Liver (tissue), 9 donors: ENCODE results near the gene PCNA. TPM values are rescaled to one million over a fixed set of nuclear protein-coding genes. Genes with fewer than 3 reads are reported as not detected.

Experiments used
- DNase-seq: peaks from one replicate; pipeline ENCODE4 v3.0.0-alpha.2; 2017; ENCODE audit warnings: low spot score
- H3K27ac ChIP-seq, 2 donors: one replicate each; pipeline ENCODE4 v1.7.0; 2013; ENCODE audit warnings: inconsistent platforms in 2 of 2, low read length in 2 of 2, control low read depth in 1 of 2, low read depth in 1 of 2, mild to moderate bottlenecking in 1 of 2
- H3K27me3 ChIP-seq, 4 donors: one replicate each; pipeline versions ENCODE4 v1.6.1 to v1.7.0; 2013; ENCODE audit warnings: low read length in 3 of 4, inconsistent platforms in 1 of 4, mild to moderate bottlenecking in 1 of 4, moderate library complexity in 1 of 4; ENCODE audit not compliant: control insufficient read depth in 4 of 4, insufficient read depth in 4 of 4
- H3K36me3 ChIP-seq, 4 donors: one replicate each; pipeline versions ENCODE4 v1.6.1 to v1.7.0; 2013; ENCODE audit warnings: low read length in 3 of 4, mild to moderate bottlenecking in 3 of 4, low read depth in 1 of 4, moderate library complexity in 1 of 4; ENCODE audit not compliant: control insufficient read depth in 4 of 4, insufficient read depth in 3 of 4
- H3K4me1 ChIP-seq, 4 donors: one replicate each; pipeline versions ENCODE4 v1.6.1 to v1.7.0; 2013; ENCODE audit warnings: low read length in 3 of 4, mild to moderate bottlenecking in 3 of 4, moderate library complexity in 1 of 4; ENCODE audit not compliant: control insufficient read depth in 4 of 4, insufficient read depth in 4 of 4
- H3K4me3 ChIP-seq, 3 donors: one replicate each; pipeline versions ENCODE4 v1.6.1 to v1.7.0; 2013; ENCODE audit warnings: low read length in 3 of 3, control low read depth in 1 of 3, low read depth in 1 of 3, mild to moderate bottlenecking in 1 of 3
- H3K9ac ChIP-seq, 2 donors: one replicate each; pipeline ENCODE4 v1.7.0; 2013; ENCODE audit warnings: low read length in 2 of 2, mild to moderate bottlenecking in 2 of 2, moderate library complexity in 2 of 2, control low read depth in 1 of 2, low read depth in 1 of 2
- H3K9me3 ChIP-seq, 4 donors: one replicate each; pipeline versions ENCODE4 v1.6.1 to v1.7.0; 2013; ENCODE audit warnings: low read length in 3 of 4; ENCODE audit not compliant: control insufficient read depth in 4 of 4
- FOXA1 ChIP-seq: IDR thresholded peaks from 2 replicates; pipeline ENCODE4 v1.6.1; 2016; ENCODE audit warnings: antibody characterized with exemption
- GABPA ChIP-seq, 2 donors: IDR thresholded peaks in 1 of 2; conservative IDR thresholded peaks in 1 of 2; 2 replicates each; pipeline ENCODE4 v1.6.1; 2016; ENCODE audit warnings: antibody characterized with exemption in 2 of 2, mild to moderate bottlenecking in 1 of 2, moderate library complexity in 1 of 2
- HNF4A ChIP-seq, 2 donors: conservative IDR thresholded peaks; 2 replicates each; pipeline ENCODE4 v1.6.1; 2016; ENCODE audit warnings: antibody characterized with exemption in 2 of 2, mild to moderate bottlenecking in 2 of 2
- HNF4G ChIP-seq: IDR thresholded peaks from 2 replicates; pipeline ENCODE4 v1.6.1; 2016; ENCODE audit warnings: antibody characterized with exemption
- JUND ChIP-seq, 2 donors: IDR thresholded peaks; 2 replicates each; pipeline ENCODE4 v1.6.1; 2016; ENCODE audit warnings: antibody characterized with exemption in 2 of 2
- NR2F2 ChIP-seq: IDR thresholded peaks from 2 replicates; pipeline ENCODE4 v1.6.1; 2016; ENCODE audit warnings: antibody characterized with exemption
- RAD21 ChIP-seq, 2 donors: IDR thresholded peaks; 2 replicates each; pipeline ENCODE4 v1.6.1; 2016; ENCODE audit warnings: antibody characterized with exemption in 2 of 2, mild to moderate bottlenecking in 2 of 2
- TAF1 ChIP-seq: conservative IDR thresholded peaks from 2 replicates; pipeline ENCODE4 v1.6.1; 2016; ENCODE audit warnings: antibody characterized with exemption, mild to moderate bottlenecking
- YY1 ChIP-seq: IDR thresholded peaks from 2 replicates; pipeline ENCODE4 v1.6.1; 2016; ENCODE audit warnings: antibody characterized with exemption, mild to moderate bottlenecking
- WGBS: extraction: QIAGEN DNeasy Blood & Tissue Kit; methylation state at CpG from one replicate; pipeline ENCODE4 v1.1.7; 2013; 5-methylcytosine and 5-hydroxymethylcytosine counted together
- polyA plus RNA-seq, 2 donors: library from polyadenylated mRNA; stranded (reverse) in 1 of 2; unstranded in 1 of 2; fragments of 200-250 nt in 1 of 2; fragments of >200 nt in 1 of 2; fragmentation: Nextera tagmentation in 1 of 2; extraction: Ambion mirVana in 1 of 2; gene quantifications; one replicate each; pipeline versions ENCODE4 v1.2.1 to v1.2.3, GENCODE V29; 2013 to 2015
- total RNA-seq, 2 donors: library from RNA; depleted of rRNA; stranded (reverse); fragments of >200 nt; gene quantifications; one replicate each; pipeline ENCODE4 v1.2.3, GENCODE V29; 2014
- TF ChIP-seq, protein P1 (sequence below): IDR thresholded peaks from 2 replicates; pipeline ENCODE4 v1.6.1; 2016; ENCODE audit warnings: antibody characterized with exemption, mild to moderate bottlenecking
- donor health status: healthy.
- donor health status: healthy.
- donor health status: healthy.
- donor health status: healthy.
- donor health status: healthy.

Gene PCNA
- total and polyA plus RNA-seq, 4 donors, result 14.1 to 161 (median 23.8) TPM

DNA sequence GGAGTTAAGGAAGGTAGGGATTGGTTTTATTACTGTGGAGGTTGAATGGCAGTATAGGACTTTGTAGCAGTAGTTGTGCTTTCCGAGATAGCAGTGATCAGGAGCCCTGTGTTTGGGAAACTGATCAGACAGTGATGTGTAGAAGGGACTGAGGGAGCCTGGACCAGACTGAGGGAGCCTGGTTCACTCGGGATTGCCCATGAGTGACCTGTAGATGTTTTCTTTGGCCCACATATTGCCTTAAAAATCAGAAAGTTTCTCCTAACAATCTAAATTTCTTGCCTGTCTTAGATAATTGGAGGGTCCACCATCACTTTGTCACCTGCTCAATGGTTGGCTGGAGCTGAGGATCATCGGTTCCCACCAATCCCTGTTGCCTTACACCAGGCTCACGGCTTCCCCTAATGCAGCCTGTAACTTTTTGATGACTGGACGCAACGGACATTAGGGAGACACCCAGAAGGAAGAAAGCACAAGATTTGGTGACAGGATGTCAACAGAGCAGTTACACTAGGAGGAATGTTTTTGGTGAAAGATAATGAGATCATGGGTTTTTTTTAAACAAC lies 8.2 kb upstream of the PCNA start:
- Histone ChIP-seq H3K4me1 (peaks cover 0 to 20% (median 13%) of the 10 kb centered on the region in 4 donors), H3K4me3 (peak overlapping the region; percentile 80 to 95 (median 90)), H3K27ac (peak overlapping the region; percentile 91 to 95), H3K9me3 (no peaks in the 10 kb centered on the region), H3K9ac (peak overlapping the region; percentile 93 to 95), H3K27me3 (no peaks in the 10 kb centered on the region), H3K36me3 (no peaks in the 10 kb centered on the region)
- no peak for DNase-seq
- TF ChIP-seq, protein P1, sequence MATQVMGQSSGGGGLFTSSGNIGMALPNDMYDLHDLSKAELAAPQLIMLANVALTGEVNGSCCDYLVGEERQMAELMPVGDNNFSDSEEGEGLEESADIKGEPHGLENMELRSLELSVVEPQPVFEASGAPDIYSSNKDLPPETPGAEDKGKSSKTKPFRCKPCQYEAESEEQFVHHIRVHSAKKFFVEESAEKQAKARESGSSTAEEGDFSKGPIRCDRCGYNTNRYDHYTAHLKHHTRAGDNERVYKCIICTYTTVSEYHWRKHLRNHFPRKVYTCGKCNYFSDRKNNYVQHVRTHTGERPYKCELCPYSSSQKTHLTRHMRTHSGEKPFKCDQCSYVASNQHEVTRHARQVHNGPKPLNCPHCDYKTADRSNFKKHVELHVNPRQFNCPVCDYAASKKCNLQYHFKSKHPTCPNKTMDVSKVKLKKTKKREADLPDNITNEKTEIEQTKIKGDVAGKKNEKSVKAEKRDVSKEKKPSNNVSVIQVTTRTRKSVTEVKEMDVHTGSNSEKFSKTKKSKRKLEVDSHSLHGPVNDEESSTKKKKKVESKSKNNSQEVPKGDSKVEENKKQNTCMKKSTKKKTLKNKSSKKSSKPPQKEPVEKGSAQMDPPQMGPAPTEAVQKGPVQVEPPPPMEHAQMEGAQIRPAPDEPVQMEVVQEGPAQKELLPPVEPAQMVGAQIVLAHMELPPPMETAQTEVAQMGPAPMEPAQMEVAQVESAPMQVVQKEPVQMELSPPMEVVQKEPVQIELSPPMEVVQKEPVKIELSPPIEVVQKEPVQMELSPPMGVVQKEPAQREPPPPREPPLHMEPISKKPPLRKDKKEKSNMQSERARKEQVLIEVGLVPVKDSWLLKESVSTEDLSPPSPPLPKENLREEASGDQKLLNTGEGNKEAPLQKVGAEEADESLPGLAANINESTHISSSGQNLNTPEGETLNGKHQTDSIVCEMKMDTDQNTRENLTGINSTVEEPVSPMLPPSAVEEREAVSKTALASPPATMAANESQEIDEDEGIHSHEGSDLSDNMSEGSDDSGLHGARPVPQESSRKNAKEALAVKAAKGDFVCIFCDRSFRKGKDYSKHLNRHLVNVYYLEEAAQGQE, result no peak
- TF ChIP-seq HNF4A (conservative IDR thresholded peaks at IDR 0.05) (no peak), NR2F2 (no peak), HNF4G (no peak), FOXA1 (no peak), GABPA (IDR thresholded peaks at IDR 0.05 in 1 of 2, conservative IDR thresholded peaks at IDR 0.05 in 1 of 2) (no peak), RAD21 (IDR thresholded peaks at IDR 0.05) (no peak)
- WGBS, result 41% methylated on average over 6 of the region's 6 CpGs

DNA sequence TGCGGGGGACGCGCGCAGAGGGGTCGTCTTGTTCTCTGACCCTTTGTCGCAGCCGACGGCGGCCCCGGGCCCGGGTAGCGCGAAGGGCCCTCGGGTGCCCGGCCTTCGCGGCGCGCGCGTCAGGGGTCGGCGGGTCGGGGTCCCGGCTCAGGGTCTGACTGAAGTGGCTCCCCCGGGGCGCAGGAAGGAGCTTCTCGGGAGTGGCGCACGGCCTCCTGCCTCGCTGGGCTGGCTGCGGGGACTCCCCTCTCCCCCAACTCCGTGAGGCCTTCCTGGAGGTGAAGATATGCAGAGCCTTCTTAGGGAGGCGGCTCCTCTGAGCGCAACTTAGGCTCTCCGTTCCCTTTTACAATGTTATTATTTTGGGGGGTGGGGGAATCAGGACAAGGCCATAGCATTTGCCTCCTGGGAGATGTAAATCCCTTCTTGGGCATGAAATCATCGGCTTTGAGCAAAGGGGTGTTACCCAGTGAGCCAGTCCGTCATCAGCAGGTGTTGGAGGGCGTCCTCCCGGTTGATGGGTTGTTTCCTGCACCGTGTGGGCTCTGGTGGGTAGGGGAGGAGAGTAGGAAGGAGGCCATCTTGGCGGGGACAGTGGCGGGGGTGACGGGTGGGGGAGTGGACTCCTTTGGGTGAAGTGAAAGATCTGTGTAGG lies 7.6 kb upstream of the PCNA start:
- Histone ChIP-seq H3K4me1 (peaks cover 0 to 20% (median 13%) of the 10 kb centered on the region in 4 donors), H3K4me3 (peak overlapping the region; percentile 80 to 95 (median 90)), H3K27ac (peak overlapping the region; percentile 91 to 95), H3K36me3 (no peaks in the 10 kb centered on the region), H3K9ac (peak overlapping the region; percentile 93 to 95), H3K9me3 (no peaks in the 10 kb centered on the region), H3K27me3 (no peaks in the 10 kb centered on the region)
- TF ChIP-seq JUND (IDR thresholded peaks at IDR 0.05), result no peak
- peak in 1 of 2 donors; percentile 39 for TF ChIP-seq RAD21 (IDR thresholded peaks at IDR 0.05)
- no peak for TF ChIP-seq TAF1
- peak; percentile 88 for TF ChIP-seq YY1
- no peak for TF ChIP-seq HNF4A (conservative IDR thresholded peaks at IDR 0.05)
- TF ChIP-seq HNF4G, result no peak
- TF ChIP-seq, protein P1, result no peak
- under 1% methylated on average over 44 of the region's 44 CpGs for WGBS
- DNase-seq, result peak; percentile 61
